ENCODE results near the gene FBXO4.

Gene FBXO4

GRCh38 chr5:41983284-41983683, 58.2 kb downstream of the FBXO4 start:
- H3K36me3 Mint-ChIP-seq = no peaks in the 10 kb centered on the region
- no peak overlapping the region for H3K4me3 Mint-ChIP-seq
- H3K9me3 Mint-ChIP-seq (ENCODE audit: low read depth) = peaks cover 7% of the 10 kb centered on the region
- peaks cover 20% of the 10 kb centered on the region for H3K27me3 Mint-ChIP-seq
- H3K27ac Mint-ChIP-seq = no peak overlapping the region
- no peaks in the 10 kb centered on the region for H3K4me1 Mint-ChIP-seq (ENCODE audit: low read depth)

- Mint-ChIP-seq H3K4me3 (no peak overlapping the region), H3K9me3 (ENCODE audit: low read depth) (peaks cover 8% of the 10 kb centered on the region)
Measured at GRCh38 chr5:41985945-41986695, 61.0 kb downstream of the FBXO4 start.

More at GRCh38 chr5:41985945-41986695, 61.0 kb downstream of the FBXO4 start:
- Mint-ChIP-seq H3K4me1 (ENCODE audit: low read depth) (no peaks in the 10 kb centered on the region), H3K27me3 (peaks cover 25% of the 10 kb centered on the region), H3K27ac (no peak overlapping the region), H3K36me3 (no peaks in the 10 kb centered on the region)
